Tibial artery (tissue), 4 donors: ENCODE measurements around the gene CDK17.

ENCODE experiments used
- DNase-seq, 2 donors: peaks; one replicate each; pipeline ENCODE4 v3.0.0-alpha.2; 2019
- H3K27ac ChIP-seq, 2 donors: fragments of 200-600 bp; sonication (generic) in 1 of 2; 1 replicate in 1 of 2; 2 replicates in 1 of 2; pipeline ENCODE4 v1.5.1; 2018 to 2019; ENCODE audit warnings: mild to moderate bottlenecking in 1 of 2
- H3K27me3 ChIP-seq, 2 donors: fragments of 200-600 bp; sonication (generic) in 1 of 2; one replicate each; pipeline versions ENCODE4 v1.5.1 to v1.6.0; 2016 to 2019
- H3K36me3 ChIP-seq, 3 donors: fragments of 200-600 bp; sonication (generic) in 2 of 3; one replicate each; pipeline ENCODE4 v1.5.1; 2016 to 2019; ENCODE audit warnings: mild to moderate bottlenecking in 2 of 3
- H3K4me1 ChIP-seq, 4 donors: fragments of 200-600 bp; sonication (generic) in 2 of 4; 1 replicate in 3 of 4; 2 replicates in 1 of 4; pipeline ENCODE4 v1.5.1; 2016 to 2019
- H3K4me3 ChIP-seq, 2 donors: fragments of 200-600 bp; sonication (generic) in 1 of 2; 1 replicate in 1 of 2; 2 replicates in 1 of 2; pipeline ENCODE4 v1.5.1; 2018 to 2019; ENCODE audit warnings: mild to moderate bottlenecking in 2 of 2
- H3K9me3 ChIP-seq, 3 donors: fragments of 200-600 bp; sonication (generic) in 1 of 3; one replicate each; pipeline ENCODE4 v1.5.1; 2016 to 2019
- CTCF ChIP-seq, 2 experiments: fragments of 200-600 bp in 1 of 2; fragments of 450-650 bp in 1 of 2; IDR thresholded peaks; one replicate each; pipeline ENCODE4 v1.5.1; 2017 to 2019; ENCODE audit warnings: antibody characterized with exemption in 2 of 2, mild to moderate bottlenecking in 1 of 2, moderate library complexity in 1 of 2
- intact Hi-C: fragments of 100-400 bp; cut with DNase I; formaldehyde crosslinking; loops from one replicate; pipeline ENCODE4 v1.15.0; 2023; ENCODE audit warnings: low total_unique reads

CDK17 gene

GRCh38 chr12:96271469-96272199 is 128.6 kb downstream of the CDK17 start:
- no peak for DNase-seq
- H3K4me1 ChIP-seq, result no peaks in the 10 kb centered on the region
- no peaks in the 10 kb centered on the region for H3K9me3 ChIP-seq
- no peaks in the 10 kb centered on the region for H3K27me3 ChIP-seq
- H3K4me3 ChIP-seq, result no peak overlapping the region
- no peak overlapping the region for H3K27ac ChIP-seq
- intact Hi-C loops, result no loop called here
- TF ChIP-seq CTCF (IDR thresholded peaks at IDR 0.05), result no peak
- H3K36me3 ChIP-seq, result peaks cover 17 to 31% (median 18%) of the 10 kb centered on the region in 3 donors

GRCh38 chr12:96266238-96266637 is 134.0 kb downstream of the CDK17 start:
- Histone ChIP-seq H3K36me3 (peaks cover 13 to 25% (median 13%) of the 10 kb centered on the region in 3 donors), H3K27ac (no peak overlapping the region)

GRCh38 chr12:96265836-96266235 is 134.4 kb downstream of the CDK17 start:
- no peak for TF ChIP-seq CTCF (IDR thresholded peaks at IDR 0.05)
- peaks cover 9 to 21% (median 10%) of the 10 kb centered on the region in 3 donors for H3K36me3 ChIP-seq
- H3K4me3 ChIP-seq, result no peak overlapping the region
- intact Hi-C loops, result no loop called here
- no peaks in the 10 kb centered on the region for H3K4me1 ChIP-seq
- no peaks in the 10 kb centered on the region for H3K9me3 ChIP-seq
- H3K27ac ChIP-seq, result no peak overlapping the region
- no peaks in the 10 kb centered on the region for H3K27me3 ChIP-seq
- DNase-seq, result no peak

More at GRCh38 chr12:96266238-96266637, 134.0 kb downstream of the CDK17 start:
- intact Hi-C loops, result no loop called here
- Histone ChIP-seq H3K4me1 (no peaks in the 10 kb centered on the region), H3K27me3 (no peaks in the 10 kb centered on the region), H3K4me3 (no peak overlapping the region), H3K9me3 (no peaks in the 10 kb centered on the region)
- DNase-seq, result no peak
- no peak for TF ChIP-seq CTCF (IDR thresholded peaks at IDR 0.05)

- Histone ChIP-seq H3K27ac (no peak overlapping the region), H3K4me3 (no peak overlapping the region), H3K36me3 (peaks cover 5 to 16% (median 5%) of the 10 kb centered on the region in 3 donors), H3K27me3 (no peaks in the 10 kb centered on the region), H3K9me3 (no peaks in the 10 kb centered on the region), H3K4me1 (no peaks in the 10 kb centered on the region)
- DNase-seq, result no peak
- no peak for TF ChIP-seq CTCF (IDR thresholded peaks at IDR 0.05)
- intact Hi-C loops, result no loop called here
Measured at GRCh38 chr12:96265400-96265799, 134.8 kb downstream of the CDK17 start.

GRCh38 chr12:96263449-96263902 is 136.8 kb downstream of the CDK17 start:
- no peak for TF ChIP-seq CTCF (IDR thresholded peaks at IDR 0.05)
- intact Hi-C loops, result no loop called here
- DNase-seq, result no peak
- Histone ChIP-seq H3K27me3 (no peaks in the 10 kb centered on the region), H3K4me3 (no peak overlapping the region), H3K36me3 (peaks cover 0 to 9% (median 7%) of the 10 kb centered on the region in 3 donors), H3K9me3 (no peaks in the 10 kb centered on the region), H3K4me1 (peaks cover 0 to 6% (median 2%) of the 10 kb centered on the region in 4 donors), H3K27ac (no peak overlapping the region)
